ENCODE measurements around the gene CFAP100. TPM values are rescaled to one million over a fixed set of nuclear protein-coding genes. Genes with fewer than 3 reads are reported as not detected.

CFAP100 gene
- total RNA-seq, 4 donors from 2014 or later: not detected

DNA sequence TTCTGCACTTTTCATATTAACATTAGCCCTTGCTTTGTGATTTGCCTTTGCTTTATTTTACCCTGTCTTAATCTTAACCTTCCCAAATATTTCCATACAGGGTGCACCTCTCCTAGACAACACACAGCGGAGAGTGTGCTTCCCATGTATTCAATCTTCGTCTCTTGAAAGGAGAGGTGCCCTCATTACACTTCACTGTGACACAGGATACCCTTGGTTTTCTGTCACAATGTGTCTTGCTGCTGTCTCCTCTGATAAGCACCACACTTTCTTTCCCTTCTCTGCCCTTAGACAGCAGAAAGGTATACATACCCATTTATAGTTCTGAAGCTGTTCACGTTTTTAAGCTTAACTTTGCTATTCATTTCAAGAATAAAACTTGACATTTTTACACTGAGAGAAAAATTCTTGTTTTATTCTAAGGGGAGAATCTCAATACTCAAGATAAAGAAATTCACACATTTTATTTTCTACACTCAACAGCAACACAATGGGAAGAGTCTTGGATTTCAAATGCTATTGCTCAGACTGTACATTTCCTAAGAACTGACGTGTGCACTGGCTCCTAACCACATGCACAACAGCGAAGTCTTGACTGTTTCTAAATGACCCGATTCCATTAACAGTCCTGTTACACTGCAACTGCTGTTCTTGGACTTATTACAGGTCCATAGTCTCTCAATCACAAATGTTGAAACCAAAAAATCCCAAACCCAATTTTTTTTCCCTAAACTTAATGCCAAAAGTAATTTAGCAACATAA is 59.9 kb downstream of the CFAP100 start:
- no peaks in the 10 kb centered on the region for H3K27me3 ChIP-seq
- H3K4me1 ChIP-seq: no peaks in the 10 kb centered on the region
- intact Hi-C loops (cut with DNase I): no loop called here
- H3K27ac ChIP-seq: no peak overlapping the region
- TF ChIP-seq, protein P1, sequence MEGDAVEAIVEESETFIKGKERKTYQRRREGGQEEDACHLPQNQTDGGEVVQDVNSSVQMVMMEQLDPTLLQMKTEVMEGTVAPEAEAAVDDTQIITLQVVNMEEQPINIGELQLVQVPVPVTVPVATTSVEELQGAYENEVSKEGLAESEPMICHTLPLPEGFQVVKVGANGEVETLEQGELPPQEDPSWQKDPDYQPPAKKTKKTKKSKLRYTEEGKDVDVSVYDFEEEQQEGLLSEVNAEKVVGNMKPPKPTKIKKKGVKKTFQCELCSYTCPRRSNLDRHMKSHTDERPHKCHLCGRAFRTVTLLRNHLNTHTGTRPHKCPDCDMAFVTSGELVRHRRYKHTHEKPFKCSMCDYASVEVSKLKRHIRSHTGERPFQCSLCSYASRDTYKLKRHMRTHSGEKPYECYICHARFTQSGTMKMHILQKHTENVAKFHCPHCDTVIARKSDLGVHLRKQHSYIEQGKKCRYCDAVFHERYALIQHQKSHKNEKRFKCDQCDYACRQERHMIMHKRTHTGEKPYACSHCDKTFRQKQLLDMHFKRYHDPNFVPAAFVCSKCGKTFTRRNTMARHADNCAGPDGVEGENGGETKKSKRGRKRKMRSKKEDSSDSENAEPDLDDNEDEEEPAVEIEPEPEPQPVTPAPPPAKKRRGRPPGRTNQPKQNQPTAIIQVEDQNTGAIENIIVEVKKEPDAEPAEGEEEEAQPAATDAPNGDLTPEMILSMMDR (IDR thresholded peaks at IDR 0.05): no peak
- no peak for TF ChIP-seq POLR2A (IDR thresholded peaks at IDR 0.05)
- peaks cover 29% of the 10 kb centered on the region in 2 donors for H3K36me3 ChIP-seq
- no peaks in the 10 kb centered on the region for H3K9me3 ChIP-seq
- no peak overlapping the region for H3K4me3 ChIP-seq (replicated peaks in 1 of 3)
- 95 to 97% methylated on average over 6 of the region's 6 CpGs for whole genome bisulfite sequencing, 2 donors
- no peak for DNase-seq

DNA sequence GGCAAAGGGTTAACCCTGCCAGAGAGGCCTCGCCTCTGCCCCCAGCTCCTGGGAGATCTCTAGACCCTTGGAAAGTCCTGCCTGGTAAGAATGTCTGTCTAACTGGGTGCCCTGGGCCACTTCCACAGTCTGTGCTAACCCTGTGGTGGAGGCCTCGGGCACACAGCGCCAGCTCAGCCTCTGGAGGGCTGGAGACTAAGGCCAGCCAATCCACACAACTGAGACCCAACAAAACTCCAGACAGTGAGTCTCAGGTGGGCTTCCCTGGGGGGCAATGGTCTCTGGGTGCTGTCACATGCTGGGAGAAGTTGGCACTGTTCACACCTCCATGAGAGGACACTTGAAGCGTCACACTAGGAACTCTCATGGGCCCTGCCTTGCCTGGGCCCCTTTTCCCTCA is 61.5 kb downstream of the CFAP100 start:
- intact Hi-C loops (cut with DNase I): no loop called here
- no peaks in the 10 kb centered on the region for H3K4me1 ChIP-seq
- H3K27me3 ChIP-seq: no peaks in the 10 kb centered on the region
- H3K27ac ChIP-seq: no peak overlapping the region
- H3K4me3 ChIP-seq (replicated peaks in 1 of 3): no peak overlapping the region
- peaks cover 38 to 42% of the 10 kb centered on the region in 2 donors for H3K36me3 ChIP-seq
- 60 to 81% methylated on average over 3 to 4 of the region's 4 CpGs for WGBS, 2 donors
- TF ChIP-seq, protein P1 (IDR thresholded peaks at IDR 0.05): no peak
- TF ChIP-seq POLR2A (IDR thresholded peaks at IDR 0.05): no peak
- no peak for DNase-seq
- no peaks in the 10 kb centered on the region for H3K9me3 ChIP-seq

DNA sequence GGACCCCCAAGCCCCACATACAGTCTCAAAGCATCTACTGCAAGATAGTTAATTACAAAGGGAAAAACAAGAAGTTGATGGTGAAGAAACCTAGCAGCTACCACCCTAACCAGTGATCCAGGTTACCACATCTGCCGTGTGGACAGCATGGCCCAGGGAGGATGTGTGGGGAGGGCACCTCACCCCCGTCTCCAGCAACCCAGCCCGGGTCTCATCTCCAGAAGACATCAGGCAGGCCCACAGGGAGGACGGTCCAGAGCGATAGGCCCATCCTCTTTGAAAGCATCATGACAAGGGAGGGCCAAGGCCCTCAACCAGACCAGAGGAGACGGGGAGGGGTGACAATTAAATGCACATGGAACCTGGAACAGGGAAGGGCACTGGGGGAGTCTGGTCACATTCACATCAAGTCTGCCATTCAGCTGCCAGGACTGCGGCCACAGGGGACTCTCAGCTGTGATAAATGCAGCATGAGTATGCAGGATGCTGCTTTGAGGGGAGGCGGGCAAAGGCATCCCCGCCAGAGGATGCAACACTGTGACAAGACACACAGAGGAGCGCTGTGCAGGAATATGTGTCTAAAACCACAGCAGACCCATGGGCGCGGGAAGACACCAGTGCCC is 62.2 kb downstream of the CFAP100 start:
- H3K9me3 ChIP-seq: no peaks in the 10 kb centered on the region
- TF ChIP-seq POLR2A (IDR thresholded peaks at IDR 0.05): no peak
- TF ChIP-seq, protein P1 (IDR thresholded peaks at IDR 0.05): no peak
- H3K4me1 ChIP-seq: no peaks in the 10 kb centered on the region
- intact Hi-C loops (cut with DNase I): no loop called here
- no peak for DNase-seq
- 89 to 92% methylated on average over 12 of the region's 12 CpGs for WGBS, 2 donors
- H3K4me3 ChIP-seq (replicated peaks in 1 of 3): no peak overlapping the region
- H3K27ac ChIP-seq: no peak overlapping the region
- peaks cover 38 to 42% of the 10 kb centered on the region in 2 donors for H3K36me3 ChIP-seq
- no peaks in the 10 kb centered on the region for H3K27me3 ChIP-seq

DNA sequence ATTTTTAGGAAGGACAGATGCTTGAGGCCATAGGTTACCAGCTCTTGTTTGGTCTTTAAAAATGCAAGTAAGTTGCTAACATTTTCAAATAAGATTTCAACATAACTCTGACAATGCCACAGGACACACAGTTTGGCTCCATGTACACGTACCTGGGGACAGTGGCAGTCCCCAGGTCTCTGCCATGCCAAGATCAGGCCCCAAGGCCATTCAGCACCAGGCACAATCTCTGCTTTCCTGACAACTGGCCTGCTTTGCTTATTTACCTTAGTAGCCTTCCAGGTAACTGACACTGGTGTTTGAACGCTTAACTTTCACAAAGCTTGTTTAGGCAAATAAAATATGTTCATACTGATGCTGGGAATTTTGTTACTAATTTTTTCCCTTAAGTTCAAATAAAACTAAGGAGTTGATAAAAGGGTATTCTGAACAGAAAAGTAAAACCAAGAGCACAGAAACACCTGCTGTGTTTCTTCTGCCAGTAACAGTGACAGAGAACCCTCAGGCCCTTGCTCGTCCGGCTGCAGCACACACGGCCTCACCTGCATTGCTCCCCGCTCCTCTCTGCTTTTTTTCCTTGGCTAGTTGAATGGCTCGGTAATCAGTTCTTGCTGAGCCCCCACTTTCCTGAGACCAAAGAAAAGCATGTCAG is 64.5 kb downstream of the CFAP100 start:
- TF ChIP-seq, protein P1 (IDR thresholded peaks at IDR 0.05): no peak
- no peak for TF ChIP-seq POLR2A (IDR thresholded peaks at IDR 0.05)

DNA sequence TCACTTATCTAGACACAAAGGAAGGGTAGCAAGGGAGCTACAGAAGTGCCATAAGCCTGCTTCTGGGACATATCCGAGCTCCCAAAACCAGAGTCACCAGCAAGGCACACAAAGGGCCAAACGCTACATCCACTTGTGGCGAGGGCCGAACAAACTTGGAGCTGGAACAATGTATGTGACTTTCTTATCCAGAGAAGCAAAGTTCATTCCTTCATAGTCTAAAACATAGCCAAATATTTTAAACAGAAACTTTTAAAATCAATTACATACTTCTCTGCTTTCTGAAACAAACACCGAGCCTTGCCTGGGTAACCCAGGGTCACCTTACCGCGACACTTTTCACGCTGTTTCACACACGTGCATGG is 65.0 kb downstream of the CFAP100 start:
- H3K36me3 ChIP-seq: peaks cover 53% of the 10 kb centered on the region in 2 donors
- H3K4me1 ChIP-seq: no peaks in the 10 kb centered on the region
- H3K4me3 ChIP-seq (replicated peaks in 1 of 3): no peak overlapping the region
- DNase-seq: no peak
- H3K27me3 ChIP-seq: no peaks in the 10 kb centered on the region
- no peak for TF ChIP-seq POLR2A (IDR thresholded peaks at IDR 0.05)
- TF ChIP-seq, protein P1 (IDR thresholded peaks at IDR 0.05): no peak
- WGBS, 2 donors: 91 to 95% methylated on average over 9 of the region's 9 CpGs
- H3K27ac ChIP-seq: no peak overlapping the region
- H3K9me3 ChIP-seq: no peaks in the 10 kb centered on the region
- intact Hi-C loops (cut with DNase I): no loop called here

More for the DNA sequence above, 64.5 kb downstream of the CFAP100 start:
- H3K27me3 ChIP-seq: no peaks in the 10 kb centered on the region
- H3K4me3 ChIP-seq (replicated peaks in 1 of 3): no peak overlapping the region
- WGBS, 2 donors: 91 to 94% methylated on average over 7 of the region's 7 CpGs
- no peaks in the 10 kb centered on the region for H3K4me1 ChIP-seq
- peaks cover 48% of the 10 kb centered on the region in 2 donors for H3K36me3 ChIP-seq
- intact Hi-C loops (cut with DNase I): no loop called here
- no peak for DNase-seq
- no peaks in the 10 kb centered on the region for H3K9me3 ChIP-seq
- no peak overlapping the region for H3K27ac ChIP-seq

Measured in thyroid gland (tissue), 4 donors.